Measurements from ENCODE around the gene PACSIN3.

GRCh38 chr11:47201015-47201414, 14.8 kb upstream of the PACSIN3 start:
- TF ChIP-seq CTCF (IDR thresholded peaks at IDR 0.05; ENCODE audit: low read depth, low read length, poor library complexity, severe bottlenecking) (no peak), EZH2phosphoT487 (IDR thresholded peaks at IDR 0.05; ENCODE audit: borderline replicate concordance, low read length) (no peak)
